Body of pancreas (tissue), 4 donors: ENCODE data around the gene POLN.

Experiments used
- POLR2A ChIP-seq, 3 donors: fragments of 450-650 bp; IDR thresholded peaks; one replicate each; pipeline ENCODE4 v1.6.1; 2016; ENCODE audit warnings: antibody characterized with exemption in 3 of 3, mild to moderate bottlenecking in 2 of 3
- TF ChIP-seq, protein P1 (sequence below), 7 experiments: fragments of 450-650 bp in 4 of 7; fragments of 200-600 bp in 3 of 7; sonication (generic) in 3 of 7; IDR thresholded peaks; one replicate each; pipeline ENCODE4 v1.5.1; 2016 to 2019; ENCODE audit warnings: antibody characterized with exemption in 7 of 7

DNA sequence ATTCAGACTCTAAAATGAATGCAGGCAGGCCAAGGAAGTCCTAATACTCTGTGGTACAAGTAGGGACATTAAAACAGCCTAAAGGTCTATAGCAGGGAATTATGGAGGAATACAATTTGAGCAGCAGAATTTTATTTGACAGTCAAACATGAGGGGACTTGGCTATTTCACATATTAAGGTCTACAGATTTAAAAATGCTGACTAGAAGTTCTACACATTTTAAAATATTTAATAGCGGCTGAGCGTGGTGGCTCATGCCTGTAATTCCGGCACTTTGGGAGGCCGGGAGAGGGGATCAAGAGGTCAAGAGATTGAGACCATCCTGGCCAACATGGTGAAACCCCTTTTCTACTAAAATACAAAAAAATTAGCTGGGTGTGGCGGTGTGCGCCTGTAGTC lies 10.8 kb downstream of the POLN start:
- no peak for TF ChIP-seq POLR2A (IDR thresholded peaks at IDR 0.05)
- TF ChIP-seq, protein P1, sequence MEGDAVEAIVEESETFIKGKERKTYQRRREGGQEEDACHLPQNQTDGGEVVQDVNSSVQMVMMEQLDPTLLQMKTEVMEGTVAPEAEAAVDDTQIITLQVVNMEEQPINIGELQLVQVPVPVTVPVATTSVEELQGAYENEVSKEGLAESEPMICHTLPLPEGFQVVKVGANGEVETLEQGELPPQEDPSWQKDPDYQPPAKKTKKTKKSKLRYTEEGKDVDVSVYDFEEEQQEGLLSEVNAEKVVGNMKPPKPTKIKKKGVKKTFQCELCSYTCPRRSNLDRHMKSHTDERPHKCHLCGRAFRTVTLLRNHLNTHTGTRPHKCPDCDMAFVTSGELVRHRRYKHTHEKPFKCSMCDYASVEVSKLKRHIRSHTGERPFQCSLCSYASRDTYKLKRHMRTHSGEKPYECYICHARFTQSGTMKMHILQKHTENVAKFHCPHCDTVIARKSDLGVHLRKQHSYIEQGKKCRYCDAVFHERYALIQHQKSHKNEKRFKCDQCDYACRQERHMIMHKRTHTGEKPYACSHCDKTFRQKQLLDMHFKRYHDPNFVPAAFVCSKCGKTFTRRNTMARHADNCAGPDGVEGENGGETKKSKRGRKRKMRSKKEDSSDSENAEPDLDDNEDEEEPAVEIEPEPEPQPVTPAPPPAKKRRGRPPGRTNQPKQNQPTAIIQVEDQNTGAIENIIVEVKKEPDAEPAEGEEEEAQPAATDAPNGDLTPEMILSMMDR (IDR thresholded peaks at IDR 0.05) = no peak
